Tibial artery (tissue), 4 donors: ENCODE results near the gene SGTA.

Source experiments
- DNase-seq, 2 donors: peaks; one replicate each; pipeline ENCODE4 v3.0.0-alpha.2; 2019
- H3K27ac ChIP-seq, 2 donors: fragments of 200-600 bp; sonication (generic) in 1 of 2; 1 replicate in 1 of 2; 2 replicates in 1 of 2; pipeline ENCODE4 v1.5.1; 2018 to 2019; ENCODE audit warnings: mild to moderate bottlenecking in 1 of 2
- H3K27me3 ChIP-seq, 2 donors: fragments of 200-600 bp; sonication (generic) in 1 of 2; one replicate each; pipeline versions ENCODE4 v1.5.1 to v1.6.0; 2016 to 2019
- H3K36me3 ChIP-seq, 3 donors: fragments of 200-600 bp; sonication (generic) in 2 of 3; one replicate each; pipeline ENCODE4 v1.5.1; 2016 to 2019; ENCODE audit warnings: mild to moderate bottlenecking in 2 of 3
- H3K4me1 ChIP-seq, 4 donors: fragments of 200-600 bp; sonication (generic) in 2 of 4; 1 replicate in 3 of 4; 2 replicates in 1 of 4; pipeline ENCODE4 v1.5.1; 2016 to 2019
- H3K4me3 ChIP-seq, 2 donors: fragments of 200-600 bp; sonication (generic) in 1 of 2; 1 replicate in 1 of 2; 2 replicates in 1 of 2; pipeline ENCODE4 v1.5.1; 2018 to 2019; ENCODE audit warnings: mild to moderate bottlenecking in 2 of 2
- H3K9me3 ChIP-seq, 3 donors: fragments of 200-600 bp; sonication (generic) in 1 of 3; one replicate each; pipeline ENCODE4 v1.5.1; 2016 to 2019
- CTCF ChIP-seq, 2 experiments: fragments of 200-600 bp in 1 of 2; fragments of 450-650 bp in 1 of 2; IDR thresholded peaks; one replicate each; pipeline ENCODE4 v1.5.1; 2017 to 2019; ENCODE audit warnings: antibody characterized with exemption in 2 of 2, mild to moderate bottlenecking in 1 of 2, moderate library complexity in 1 of 2
- intact Hi-C: fragments of 100-400 bp; cut with DNase I; formaldehyde crosslinking; loops from one replicate; pipeline ENCODE4 v1.15.0; 2023; ENCODE audit warnings: low total_unique reads

The SGTA gene

GRCh38 chr19:2815191-2815614 lies 32.1 kb upstream of the SGTA start:
- no peaks in the 10 kb centered on the region for H3K9me3 ChIP-seq
- no peak overlapping the region for H3K27ac ChIP-seq
- TF ChIP-seq CTCF (IDR thresholded peaks at IDR 0.05), result no peak
- peaks cover 0 to 45% (median 23%) of the 10 kb centered on the region in 3 donors for H3K36me3 ChIP-seq
- H3K27me3 ChIP-seq, result no peaks in the 10 kb centered on the region
- no peak overlapping the region for H3K4me3 ChIP-seq
- H3K4me1 ChIP-seq, result peaks cover 0 to 2% (median under 1%) of the 10 kb centered on the region in 4 donors
- no peak for DNase-seq
- intact Hi-C loops, result no loop called here

GRCh38 chr19:2814426-2814825 lies 31.4 kb upstream of the SGTA start:
- Histone ChIP-seq H3K27ac (no peak overlapping the region), H3K27me3 (no peaks in the 10 kb centered on the region), H3K4me3 (no peak overlapping the region), H3K9me3 (no peaks in the 10 kb centered on the region), H3K36me3 (peaks cover 0 to 53% (median 31%) of the 10 kb centered on the region in 3 donors), H3K4me1 (no peaks in the 10 kb centered on the region)
- no peak for TF ChIP-seq CTCF (IDR thresholded peaks at IDR 0.05)
- DNase-seq, result no peak
- intact Hi-C loops, result no loop called here

- Histone ChIP-seq H3K27me3 (no peaks in the 10 kb centered on the region), H3K4me1 (no peaks in the 10 kb centered on the region), H3K9me3 (no peaks in the 10 kb centered on the region), H3K27ac (no peak overlapping the region), H3K36me3 (peaks cover 0 to 62% (median 40%) of the 10 kb centered on the region in 3 donors), H3K4me3 (no peak overlapping the region)
- no peak for DNase-seq
- TF ChIP-seq CTCF (IDR thresholded peaks at IDR 0.05), result no peak
- intact Hi-C loops, result no loop called here
Observed at GRCh38 chr19:2813235-2814160, 30.4 kb upstream of the SGTA start.

- no peak overlapping the region for H3K4me3 ChIP-seq
- no peaks in the 10 kb centered on the region for H3K9me3 ChIP-seq
- intact Hi-C loops, result no loop called here
- H3K4me1 ChIP-seq, result no peaks in the 10 kb centered on the region
- DNase-seq, result no peak
- H3K27me3 ChIP-seq, result no peaks in the 10 kb centered on the region
- no peak overlapping the region for H3K27ac ChIP-seq
- peaks cover 0 to 71% (median 49%) of the 10 kb centered on the region in 3 donors for H3K36me3 ChIP-seq
- TF ChIP-seq CTCF (IDR thresholded peaks at IDR 0.05), result no peak
Observed at GRCh38 chr19:2812414-2813234, 29.6 kb upstream of the SGTA start.

- no peak overlapping the region for H3K4me3 ChIP-seq
- DNase-seq, result no peak
- H3K9me3 ChIP-seq, result no peaks in the 10 kb centered on the region
- TF ChIP-seq CTCF (IDR thresholded peaks at IDR 0.05), result no peak
- intact Hi-C loops, result no loop called here
- H3K4me1 ChIP-seq, result no peaks in the 10 kb centered on the region
- H3K27ac ChIP-seq, result no peak overlapping the region
- H3K36me3 ChIP-seq, result peaks cover 2 to 78% (median 56%) of the 10 kb centered on the region in 3 donors
- no peaks in the 10 kb centered on the region for H3K27me3 ChIP-seq
Observed at GRCh38 chr19:2811735-2812413, 28.8 kb upstream of the SGTA start.
